HCEC 1CT (cell line): Measurements from ENCODE around the gene ST7.
"Not testable (repeated sequence)": the region's sequence is repeated elsewhere in the genome, so short reads cannot be mapped to it uniquely, and the experiment has no call there.

Experiments used
- DNase-seq: peaks from one replicate; pipeline ENCODE4 v3.0.0-alpha.2; 2017

The ST7 gene

DNA sequence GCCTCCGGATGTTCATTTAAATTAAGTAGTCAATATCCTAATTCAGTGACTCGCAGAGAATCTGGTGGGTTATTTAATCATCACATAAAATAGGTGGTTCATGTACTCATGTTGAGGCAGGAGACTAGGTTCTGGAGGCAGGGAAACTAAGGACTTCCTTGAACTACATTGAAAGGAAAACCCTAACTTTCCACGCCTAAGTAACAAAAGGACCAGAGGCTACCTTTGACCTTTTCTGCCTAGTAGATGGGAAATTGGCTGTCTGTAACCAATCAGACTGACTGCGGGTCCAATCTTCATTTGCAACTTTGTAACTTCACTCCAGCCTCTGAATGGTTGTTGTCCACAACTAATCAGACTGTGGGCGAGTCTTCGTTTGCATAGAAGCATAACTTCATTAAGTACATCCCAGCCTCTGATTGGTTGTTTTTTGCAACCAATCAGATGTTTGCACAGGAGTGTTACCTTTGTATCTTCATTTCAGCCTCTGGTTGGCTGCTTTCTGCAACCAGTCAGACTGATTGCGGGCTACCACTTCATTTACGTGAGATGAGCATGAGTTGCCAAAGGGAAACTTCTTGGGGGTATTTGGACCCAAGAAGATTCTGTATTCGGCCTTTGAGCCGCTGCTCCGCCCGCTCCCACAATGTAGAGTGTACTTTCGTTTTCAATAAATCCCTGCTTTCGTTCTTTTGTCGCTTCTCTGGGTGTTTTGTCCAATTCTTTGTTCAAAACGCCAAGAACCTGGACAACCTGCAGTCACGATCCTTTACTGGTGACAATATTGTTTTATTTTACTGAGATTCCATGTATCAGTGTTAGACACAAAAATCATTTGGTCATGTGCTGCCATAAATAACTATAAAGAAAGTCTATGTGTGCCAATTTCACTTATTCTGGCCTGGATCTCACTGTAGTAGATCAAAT, 1.7 kb upstream of the ST7 start:
- no peak for DNase-seq

DNA sequence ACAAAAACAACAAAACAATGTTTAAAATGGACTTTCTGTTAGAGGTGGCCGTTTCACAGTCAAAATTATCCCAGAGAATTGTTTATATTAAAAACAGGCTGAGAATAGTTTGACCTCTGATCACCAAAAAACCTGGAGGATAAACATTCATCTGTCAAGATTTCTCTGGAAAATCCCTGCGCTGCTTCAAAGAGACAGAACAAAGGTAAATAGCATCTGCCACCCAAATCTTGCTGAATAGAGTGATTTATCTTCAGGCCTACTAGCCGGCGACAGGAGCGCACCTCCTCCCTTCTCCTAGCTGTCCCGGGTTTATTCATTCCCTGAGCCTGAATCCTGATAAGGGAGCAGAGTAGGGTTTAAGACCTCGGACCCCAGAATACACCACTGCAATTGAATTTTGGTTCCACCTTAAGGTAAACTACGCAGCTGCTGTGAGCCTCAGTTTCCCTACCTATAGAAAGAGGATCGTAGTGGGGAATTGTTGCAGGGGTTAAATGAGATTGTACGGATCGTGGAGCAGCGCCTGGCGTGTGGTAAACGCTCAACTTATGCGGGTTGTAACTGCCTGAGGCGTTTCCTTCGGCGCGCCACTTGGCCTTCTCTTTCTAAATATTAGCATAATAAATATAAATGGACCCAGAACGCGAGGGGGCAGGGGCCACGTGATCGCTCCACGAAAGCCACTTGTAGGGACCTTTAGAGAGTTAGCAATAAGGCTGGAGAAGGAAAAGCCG, 498 bp upstream of the ST7 start:
- DNase-seq: no peak

DNA sequence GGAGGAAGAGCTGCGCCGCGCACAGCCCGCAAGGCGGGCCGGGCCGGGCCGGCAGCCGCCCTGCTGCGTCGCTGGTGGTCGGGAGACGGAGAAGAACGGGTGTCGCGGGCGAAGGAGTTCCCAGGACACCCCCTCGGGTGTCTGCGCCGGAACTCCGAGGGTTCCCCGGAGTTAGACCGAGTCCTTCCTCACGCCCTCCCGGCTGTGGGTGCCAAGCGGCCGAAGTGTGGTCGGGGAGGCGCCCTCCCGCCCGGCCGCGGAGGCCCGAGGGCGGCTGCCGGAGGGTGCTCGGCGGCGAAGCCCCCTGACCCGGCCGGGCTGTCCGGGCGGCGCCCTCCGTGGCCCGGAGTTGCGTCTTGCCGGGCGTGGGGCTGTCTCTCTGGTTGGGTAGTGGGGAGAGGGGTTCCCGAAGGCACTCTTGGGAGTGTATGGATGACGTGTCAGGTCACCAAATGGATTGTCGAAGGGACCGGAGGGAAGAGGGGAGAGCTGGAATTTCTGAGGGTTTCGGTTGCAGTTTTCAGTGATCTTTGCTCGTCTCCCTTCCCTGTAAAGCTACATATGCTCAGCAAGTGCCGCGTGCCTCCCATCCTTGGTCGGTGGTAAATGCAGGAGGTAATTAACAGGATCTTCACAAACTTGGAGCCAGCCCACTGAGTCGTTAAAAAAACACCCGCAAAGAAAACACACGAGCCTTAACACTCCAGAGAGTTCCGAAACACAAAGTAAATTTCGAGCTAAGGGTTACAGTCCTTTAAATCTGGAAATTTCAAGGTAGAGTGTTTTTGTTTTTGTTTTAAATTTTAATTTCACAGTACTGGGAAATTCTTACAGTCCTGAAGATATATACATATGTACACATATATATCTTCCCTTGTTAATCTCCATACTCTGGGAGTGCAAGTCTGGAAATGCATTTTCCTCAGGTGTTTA, 871 bp downstream of the ST7 start:
- peak; percentile 87 for DNase-seq

DNA sequence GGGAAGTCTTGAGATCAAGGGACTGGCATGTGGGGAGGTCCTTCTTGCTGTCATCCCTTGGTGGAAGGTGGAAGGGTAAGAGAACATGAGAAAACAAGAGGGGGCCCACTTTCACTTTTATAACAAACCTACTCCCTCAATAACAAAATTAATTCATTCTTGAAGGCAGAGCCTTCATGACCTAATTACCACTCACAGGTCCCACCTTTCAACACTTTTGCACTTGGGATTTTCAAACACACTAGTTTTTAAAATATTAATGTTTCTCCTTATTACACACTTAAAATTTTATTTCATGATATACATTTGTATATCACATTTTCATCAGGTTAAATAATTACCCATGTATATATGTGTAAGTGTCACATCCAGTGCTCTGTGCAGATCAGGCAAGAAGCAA, 2.0 kb downstream of the ST7 start:
- no peak for DNase-seq

DNA sequence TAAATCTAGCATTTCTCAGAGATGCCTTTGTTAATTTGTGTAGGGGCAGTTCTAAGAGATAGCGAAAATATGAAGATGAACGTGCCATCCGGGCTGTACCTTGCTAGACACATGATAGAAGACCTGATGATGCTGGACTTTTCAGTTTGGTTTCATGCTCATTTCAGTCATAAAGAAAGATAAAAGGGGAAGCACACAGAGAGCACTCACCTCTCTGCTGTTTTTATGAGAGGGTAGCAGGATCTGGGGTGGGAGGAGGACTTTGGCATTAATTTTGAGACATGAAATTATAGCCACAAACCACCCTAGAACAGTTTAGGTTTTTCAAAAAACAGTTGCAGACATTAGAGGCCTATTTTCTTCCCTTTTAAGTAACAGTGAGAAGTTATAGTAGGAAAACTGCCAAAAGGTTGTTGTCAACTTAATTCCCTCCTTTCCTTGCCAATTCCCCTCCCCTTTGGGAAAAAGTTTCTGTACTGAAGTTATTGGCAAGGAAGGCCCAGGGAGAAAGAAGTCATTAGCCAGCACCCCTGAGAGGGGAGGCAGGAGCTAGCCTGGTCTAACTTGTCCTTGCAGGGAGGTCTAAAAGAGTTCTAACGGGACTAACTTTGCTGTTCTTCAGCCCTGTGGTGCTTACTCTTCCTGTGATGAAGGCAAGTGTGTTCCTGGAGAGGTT, 2.6 kb downstream of the ST7 start:
- DNase-seq: no peak

DNA sequence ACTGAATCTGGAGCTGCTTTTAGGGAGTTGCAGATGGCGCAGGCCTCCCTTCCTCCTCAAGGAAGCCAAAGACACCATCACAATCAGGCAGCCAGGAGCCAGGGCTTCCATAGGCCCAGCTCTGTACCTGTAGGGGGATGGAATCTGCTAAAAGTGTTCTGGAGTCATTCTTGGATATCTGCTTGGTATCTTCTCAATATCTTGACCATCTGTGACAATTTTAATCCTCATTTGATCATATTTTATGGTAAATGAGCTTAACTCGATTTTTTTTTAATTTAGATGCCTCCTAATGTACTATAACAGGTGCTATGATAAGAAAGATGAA, 3.1 kb downstream of the ST7 start:
- DNase-seq: no peak

DNA sequence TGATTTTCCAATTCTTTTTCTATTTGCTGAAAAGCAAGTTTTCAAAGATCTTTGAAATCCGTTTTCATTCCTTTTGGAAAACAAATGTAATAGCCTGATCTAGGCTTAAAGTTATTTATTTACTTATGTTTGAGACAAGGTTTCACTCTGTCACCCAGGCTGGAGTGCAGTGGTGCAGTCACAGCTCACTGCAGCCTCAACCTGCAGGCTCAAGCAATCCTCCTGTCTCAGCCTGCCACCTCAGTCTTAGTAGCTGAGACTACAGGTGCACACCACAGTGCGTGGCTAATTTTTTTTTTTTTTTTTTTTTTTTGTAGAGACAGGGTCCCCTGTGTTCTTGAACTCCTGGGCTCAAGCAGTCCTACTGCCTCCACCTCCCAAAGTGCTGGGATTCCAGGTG, 4.6 kb downstream of the ST7 start:
- DNase-seq: no peak

DNA sequence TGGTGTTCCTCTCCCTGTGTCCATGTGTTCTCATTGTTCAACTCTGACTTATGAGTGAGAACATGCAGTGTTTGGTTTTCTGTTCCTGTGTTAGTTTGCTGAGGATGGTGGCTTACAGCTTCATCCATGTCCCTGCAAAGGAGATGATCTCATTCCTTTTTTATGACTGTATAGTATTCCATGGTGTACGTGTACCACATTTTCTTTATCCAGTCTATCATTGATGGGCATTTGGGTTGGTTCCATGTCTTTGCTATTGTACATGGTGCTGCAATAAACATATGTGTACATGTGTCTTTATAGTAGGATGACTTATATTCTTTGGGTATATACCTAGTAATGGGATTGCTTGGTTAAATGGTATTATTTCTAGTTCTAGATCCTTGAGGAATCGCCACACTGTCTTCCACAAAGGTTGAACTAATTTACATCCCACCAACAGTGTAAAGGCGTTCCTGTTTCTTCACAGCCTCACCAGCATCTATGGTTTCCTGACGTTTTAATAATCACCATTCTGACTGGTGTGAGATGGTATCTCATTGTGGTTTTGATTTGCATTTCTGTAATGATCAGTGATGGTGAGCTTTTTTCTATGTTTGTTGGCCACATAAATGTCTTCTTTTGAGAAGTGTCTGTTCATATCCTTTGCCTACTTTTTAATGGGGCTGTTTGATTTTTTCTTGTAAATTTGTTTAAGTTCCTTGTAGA, 8.8 kb downstream of the ST7 start:
- DNase-seq: not testable (repeated sequence)

DNA sequence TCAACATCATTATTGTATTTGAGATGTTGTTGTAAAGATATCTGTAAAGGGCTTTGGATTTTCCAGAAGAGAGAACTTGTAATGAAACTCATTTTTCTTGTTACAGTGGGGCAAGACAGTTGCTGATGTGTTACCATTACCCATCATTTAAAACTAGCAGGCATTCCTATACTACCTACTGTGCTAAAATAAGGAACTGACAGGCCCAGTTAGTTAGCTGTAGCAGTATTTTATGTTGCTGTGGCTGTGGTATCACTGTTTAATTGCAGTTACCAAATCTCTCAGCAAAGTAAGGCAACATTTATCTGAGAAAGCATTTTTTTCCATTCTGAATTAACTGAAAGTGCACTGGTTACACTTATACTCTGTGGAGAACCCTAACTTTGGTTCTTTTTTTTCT, 9.9 kb downstream of the ST7 start:
- no peak for DNase-seq

DNA sequence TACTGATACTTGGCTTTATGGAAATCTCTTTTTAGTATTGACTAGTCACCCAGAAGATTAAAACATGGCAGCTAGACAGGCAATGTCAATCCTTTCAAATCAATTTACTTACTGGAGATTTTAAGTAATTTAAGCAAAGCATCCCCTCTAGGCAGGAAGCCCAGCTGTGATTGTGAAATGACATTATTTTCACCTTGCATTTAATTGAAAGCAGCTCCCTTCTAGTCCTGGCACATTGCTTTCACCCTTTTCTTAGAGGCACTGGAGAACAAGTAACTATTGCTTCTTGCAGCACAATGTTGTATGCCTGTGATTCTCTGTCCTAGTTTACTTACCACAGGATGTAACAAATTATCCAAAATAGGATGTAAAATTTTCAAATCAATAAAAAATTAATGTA, 13.3 kb downstream of the ST7 start:
- DNase-seq: no peak

DNA sequence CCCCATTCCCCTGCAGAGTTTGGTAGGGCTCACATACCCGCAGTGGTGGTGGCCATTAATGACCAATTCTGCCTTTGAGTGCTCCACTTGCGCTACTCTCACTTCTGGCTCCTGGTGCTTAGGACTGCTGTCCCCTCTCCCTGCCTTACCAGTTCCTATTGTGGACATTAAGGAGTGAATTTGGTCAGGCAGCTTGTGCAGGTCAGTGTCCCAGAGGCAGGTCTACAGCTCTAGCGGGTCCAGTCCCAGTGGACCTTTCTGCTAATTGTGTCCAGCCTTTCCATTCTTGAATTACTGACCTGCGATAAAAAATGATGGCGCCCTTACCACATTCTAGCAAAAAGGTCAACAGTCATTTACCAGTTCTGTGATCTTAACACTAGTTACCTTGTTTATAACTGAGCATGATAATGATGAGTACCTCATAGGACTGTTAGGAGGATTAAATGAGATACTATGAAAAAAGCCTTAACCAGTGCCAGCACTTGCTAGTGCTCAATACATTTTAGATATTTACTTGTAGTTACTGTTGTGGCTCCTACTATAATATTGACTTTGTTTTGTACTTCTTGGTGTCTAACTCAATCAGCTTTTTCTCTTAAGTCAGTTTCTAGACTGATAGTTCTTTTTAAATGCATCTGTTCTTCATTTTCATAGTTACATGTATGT, 14.1 kb downstream of the ST7 start:
- no peak for DNase-seq

DNA sequence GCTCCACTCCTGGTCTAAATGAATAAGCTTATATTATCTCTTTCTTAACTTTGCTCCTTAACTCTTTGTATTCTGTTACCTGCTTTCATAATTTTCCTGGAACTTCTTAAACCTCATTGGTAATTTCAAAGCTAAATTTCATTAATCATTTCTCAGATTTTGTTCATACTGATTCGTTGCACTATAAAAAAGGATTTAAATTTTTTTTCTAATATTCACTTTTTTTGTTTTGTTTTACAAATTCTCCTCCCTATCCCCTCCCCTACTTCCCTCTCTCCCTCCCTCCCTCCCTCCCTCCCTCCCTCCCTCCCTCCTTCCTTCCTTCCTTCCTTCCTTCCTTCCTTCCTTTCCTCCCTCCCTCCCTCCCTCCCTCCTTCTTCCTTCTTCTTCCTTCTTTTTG, 14.7 kb downstream of the ST7 start:
- DNase-seq: no peak

DNA sequence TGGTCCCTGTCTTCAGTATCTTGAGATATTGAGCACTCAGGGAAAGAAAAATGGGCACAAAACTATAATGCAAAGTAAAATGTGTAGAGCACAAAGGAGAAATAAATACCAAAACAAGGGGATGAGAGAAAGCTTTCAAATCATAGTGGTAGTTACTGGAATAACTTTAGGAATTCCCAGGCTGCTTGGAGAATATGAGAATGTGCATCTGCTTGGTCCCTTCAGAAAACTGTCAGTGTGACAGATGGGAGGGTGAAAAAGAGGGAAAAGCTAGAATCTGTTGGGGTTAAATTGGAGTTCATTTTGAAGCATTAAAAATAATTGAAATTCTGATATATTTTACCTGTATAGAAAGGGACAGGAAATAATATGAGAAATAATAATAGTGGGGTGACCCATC, 15.3 kb downstream of the ST7 start:
- no peak for DNase-seq

DNA sequence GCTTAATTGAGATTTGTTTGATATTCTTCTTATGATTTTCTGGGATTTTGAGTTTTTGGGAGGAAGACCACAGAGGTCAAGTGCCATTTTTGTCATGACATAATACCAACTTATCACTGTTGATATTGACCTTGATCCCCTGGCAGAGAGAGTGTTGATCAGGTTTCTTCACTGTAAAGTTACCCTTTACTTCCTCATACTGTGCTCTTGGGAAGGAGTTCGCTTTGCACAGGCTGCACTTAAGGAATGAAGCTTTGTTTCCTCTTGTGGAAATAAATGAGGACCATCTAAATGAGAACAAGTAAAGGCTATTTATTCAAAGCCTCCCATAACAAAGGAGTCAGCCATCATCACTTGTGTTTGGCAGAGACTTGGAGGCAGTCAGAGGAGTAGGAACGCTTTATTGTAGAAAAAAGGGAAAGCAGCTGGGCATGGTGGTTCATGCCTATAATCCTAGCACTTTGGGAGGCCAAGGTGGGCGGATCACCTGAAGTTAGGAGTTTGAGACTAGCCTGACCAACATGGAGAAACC, 16.1 kb downstream of the ST7 start:
- DNase-seq: no peak

DNA sequence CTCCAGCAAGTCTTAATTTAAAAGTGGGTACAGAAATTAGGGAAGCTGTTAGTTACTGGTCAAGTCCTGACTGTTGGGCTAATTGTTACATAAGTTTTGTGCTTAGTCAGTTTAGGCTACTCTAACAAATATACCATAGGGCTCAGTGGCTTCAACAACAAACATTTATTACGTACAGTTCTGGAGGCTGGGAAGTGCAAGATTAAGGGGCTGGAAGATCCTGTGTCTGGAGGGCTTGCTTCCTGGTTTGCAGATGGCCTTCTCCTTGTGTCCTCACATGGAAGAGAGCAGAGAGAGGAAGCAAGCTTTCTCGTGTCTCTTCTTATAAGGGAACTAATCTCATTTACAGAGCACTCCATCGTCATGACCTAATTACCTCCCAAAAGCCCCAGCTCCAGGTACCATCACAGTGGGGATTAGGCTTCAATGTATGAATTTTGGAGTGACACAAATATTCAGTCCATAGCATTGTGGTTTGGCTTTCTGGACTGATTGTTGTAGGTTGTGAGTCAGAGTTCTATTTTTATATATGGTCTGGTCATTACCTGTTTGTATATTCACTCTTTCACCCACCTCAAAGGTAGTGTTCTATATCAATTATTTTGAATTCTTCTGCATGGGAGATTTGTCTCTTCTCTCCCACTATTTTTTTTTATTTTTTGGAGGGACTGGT, 17.1 kb downstream of the ST7 start:
- no peak for DNase-seq

DNA sequence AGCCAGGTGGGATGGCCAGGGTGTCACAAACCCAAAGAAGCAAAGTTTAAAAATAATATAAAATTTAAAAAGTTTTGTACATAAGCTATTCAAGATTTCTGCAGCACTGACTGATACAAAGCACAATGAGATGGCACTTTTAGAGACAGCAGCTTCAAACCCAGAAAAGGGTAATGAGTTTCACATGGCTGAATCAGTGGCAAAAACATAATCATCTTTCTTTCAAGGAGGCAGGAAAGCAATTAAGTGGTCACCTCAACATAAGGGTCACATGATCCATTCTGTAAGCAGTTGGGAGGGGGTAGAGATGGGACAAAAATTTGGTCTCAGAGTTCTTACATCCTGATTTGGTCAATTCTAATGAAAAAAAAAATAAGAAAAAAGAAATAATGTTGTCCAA, 17.9 kb downstream of the ST7 start:
- DNase-seq: not testable (repeated sequence)

DNA sequence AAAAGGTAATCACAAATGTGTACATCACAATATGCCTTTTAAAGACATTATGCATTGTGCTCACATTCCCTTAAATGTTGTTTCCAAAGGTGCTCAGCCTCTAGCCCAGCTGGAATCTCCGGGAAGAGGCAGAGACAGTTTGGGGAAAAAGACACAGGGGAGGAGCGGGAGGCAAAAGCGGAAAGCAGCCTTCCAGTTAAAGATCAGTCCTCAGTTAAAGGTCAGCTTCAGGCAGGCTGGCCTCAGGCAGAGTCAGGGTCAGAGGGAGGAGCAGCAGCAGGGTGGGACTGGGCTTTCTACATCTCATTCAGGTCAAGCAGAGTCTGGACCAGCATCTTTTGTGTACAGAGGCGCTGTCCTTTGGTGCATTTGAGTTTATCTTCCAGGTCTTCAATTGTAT, 18.6 kb downstream of the ST7 start:
- no peak for DNase-seq

DNA sequence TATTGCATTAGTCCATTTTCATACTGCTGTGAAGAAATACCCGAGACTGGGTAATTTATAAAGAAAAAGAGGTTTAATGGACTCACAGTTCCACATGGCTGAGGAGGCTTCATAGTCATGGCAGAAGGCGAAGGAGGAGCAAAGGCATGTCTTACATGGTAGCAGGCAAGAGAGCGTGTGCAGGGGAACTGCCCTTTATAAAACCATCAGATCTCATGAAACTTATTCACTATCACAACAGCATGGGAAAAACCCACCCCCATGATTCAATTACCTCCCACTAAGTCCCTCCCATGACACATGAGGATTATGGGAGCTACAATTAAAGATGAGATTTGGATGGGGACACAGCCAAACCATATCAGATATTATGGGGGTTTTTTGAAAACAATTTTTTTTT, 21.7 kb downstream of the ST7 start:
- not testable (repeated sequence) for DNase-seq

DNA sequence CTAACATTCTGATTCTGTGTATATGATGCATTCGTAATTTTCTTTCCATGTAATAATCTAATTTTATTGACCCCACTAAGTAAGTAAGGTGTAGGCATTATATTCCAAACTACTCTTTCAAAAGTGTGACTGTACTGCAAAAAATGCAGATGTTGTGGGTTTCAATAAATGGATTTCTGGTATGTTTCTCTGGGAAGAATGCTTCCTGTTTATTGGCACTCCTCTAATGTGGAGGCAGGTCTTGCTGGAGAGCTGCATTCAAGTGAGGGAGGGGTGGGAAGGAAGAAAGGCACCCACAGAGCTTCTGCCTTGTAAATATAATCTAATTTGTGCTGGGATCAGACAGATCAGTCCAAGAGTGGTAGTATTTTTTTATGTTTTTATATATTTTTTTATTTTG, 23.9 kb downstream of the ST7 start:
- peak; percentile 52 for DNase-seq

DNA sequence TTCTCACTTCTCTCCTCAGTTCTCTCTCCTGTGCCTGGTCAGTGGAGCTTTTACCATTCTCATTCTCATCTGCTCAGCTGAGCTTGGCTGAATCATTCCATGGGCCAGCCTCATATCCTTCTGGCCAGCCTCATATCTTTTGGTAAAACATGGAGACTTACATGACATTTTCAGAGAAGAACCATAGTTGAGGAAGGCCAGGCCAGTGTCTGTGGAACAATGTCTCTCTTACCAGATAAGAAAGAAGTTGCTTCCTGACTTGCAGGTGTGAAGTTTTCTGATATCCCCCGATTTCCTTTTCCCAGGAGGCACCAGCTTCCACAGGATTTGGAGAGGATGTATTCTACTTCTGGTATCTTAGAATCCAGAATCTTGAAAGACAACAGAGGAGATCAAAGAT, 24.7 kb downstream of the ST7 start:
- DNase-seq: no peak

DNA sequence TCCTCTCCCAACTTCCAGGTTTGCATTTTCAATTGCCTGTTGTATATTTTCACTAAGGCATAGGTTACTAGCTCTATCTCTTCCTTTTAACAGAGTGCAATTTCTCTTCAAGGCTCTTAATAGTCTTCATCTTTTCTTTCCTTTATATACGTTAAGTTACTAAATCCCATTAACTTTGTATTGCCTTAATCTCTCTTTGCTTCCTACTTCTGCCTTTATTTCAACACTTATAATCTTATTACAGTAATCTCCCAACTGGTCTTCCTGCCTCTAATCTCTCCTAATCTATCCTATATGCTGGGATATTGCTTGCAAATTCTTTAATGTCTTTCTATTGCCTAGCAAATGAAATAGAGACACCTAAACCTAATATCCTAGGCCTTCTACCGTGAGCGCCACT, 26.1 kb downstream of the ST7 start:
- no peak for DNase-seq
